SK-N-MC (cell line): ENCODE measurements around the gene SASH1.

ENCODE experiments used
- EZH2 ChIP-seq: fragments of 200-600 bp; sonication (generic); IDR thresholded peaks from one replicate; pipeline ENCODE4 v1.6.1; 2017; ENCODE audit warnings: antibody characterized with exemption
- FOXP2 ChIP-seq: optimal IDR thresholded peaks from 2 replicates; pipeline ENCODE3; 2011; ENCODE audit warnings: mild to moderate bottlenecking, moderate library complexity; ENCODE audit not compliant: insufficient read depth; ENCODE audit errors: extremely low read length, control extremely low read depth
- POLR2AphosphoS5 ChIP-seq: IDR thresholded peaks from 2 replicates; pipeline ENCODE4 v1.6.1; 2012; ENCODE audit warnings: mild to moderate bottlenecking, low read depth, low read length, borderline replicate concordance

GRCh38 chr6:148431413-148431812 lies 88.8 kb downstream of the SASH1 start:
- TF ChIP-seq POLR2AphosphoS5: no peak
- TF ChIP-seq EZH2: no peak
- TF ChIP-seq FOXP2: no peak
